ENCODE results near the gene ST6GALNAC6.

The ST6GALNAC6 gene

DNA sequence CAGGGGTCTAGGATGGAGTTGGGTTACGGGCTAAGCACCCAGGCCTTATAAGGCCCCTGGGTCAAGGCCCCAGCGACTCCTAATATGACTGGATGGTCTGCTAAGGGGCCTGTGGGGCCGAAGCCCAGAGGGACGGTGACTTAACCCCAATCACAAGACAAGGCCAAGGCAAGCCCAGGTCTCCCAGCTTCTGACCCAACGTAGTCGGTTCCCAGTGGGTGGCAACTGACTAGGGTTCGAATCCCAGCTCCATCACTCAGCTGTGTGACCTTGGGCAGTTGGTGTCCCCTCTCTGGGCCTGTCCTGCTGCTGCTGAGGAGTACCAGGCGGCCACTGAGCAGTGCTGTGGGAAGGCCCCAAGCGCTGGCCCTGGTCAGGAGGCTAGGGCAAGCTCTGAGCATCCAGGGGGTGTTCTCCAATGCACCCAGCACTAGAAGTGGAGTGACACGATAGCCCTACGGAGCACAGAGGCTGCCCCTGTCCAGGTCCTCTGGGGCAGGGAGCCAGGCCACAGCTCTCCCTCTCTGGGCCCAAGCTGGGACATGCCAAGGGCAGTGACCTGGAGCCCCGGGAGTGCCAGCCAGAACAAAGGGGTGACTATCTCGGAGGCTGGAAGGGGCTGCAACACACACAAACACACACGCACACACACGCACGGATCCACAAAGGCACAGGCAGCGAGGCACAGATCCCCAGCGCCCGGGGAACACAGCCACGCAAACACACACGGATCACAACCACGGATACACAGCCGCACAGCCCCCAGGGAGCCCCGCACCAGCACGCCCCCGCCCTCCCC, 22.4 kb downstream of the ST6GALNAC6 start:
- H3K4me2 ChIP-seq (ENCODE audit: low read depth, low read length, poor library complexity, severe bottlenecking): no peak overlapping the region

DNA sequence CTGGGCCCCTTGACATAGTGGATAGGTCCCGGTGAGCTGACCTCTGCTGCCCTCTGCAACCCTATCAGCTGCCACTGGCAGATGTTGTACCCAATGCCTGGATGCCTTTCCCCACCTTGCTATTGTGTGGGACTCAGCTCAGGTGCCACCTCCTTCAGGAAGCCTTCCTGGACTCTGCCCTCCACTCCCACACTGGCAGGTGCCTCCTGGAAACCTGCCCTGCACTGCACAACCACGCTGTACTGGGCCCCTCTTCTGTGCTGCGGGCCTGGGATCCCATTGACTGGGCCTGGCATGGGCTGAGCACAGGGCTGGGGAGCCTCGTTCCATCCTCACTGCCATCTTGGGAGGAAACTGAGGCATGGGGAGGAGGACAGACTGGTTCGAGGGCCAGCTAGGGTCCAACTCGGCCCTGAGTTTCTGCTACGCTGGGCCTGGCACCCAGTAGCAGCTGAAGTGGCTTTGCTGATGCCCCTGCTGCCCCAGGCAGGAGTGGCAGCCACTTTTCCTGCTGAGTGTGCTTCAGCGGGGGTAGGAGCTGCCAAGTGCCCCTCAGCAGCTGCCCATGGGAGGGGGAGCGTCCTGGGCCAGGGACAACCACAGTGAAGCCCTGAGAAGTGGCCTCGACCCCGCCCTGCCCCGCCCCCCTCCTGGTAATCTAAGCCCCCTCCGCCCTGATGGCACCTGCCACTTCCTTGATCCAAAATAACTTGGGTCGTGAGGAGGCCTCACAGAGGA, 23.2 kb downstream of the ST6GALNAC6 start:
- Histone ChIP-seq H3K9me3 (ENCODE audit: insufficient read depth, low read depth, low read length) (no peaks in the 10 kb centered on the region), H3K9ac (ENCODE audit: low read depth, low read length, poor library complexity, severe bottlenecking) (no peak overlapping the region), H3K27me3 (ENCODE audit: insufficient read depth, low read length, poor library complexity, severe bottlenecking) (no peaks in the 10 kb centered on the region), H3K4me3 (ENCODE audit: low read length, poor library complexity, severe bottlenecking) (no peak overlapping the region), H4K20me1 (ENCODE audit: insufficient read depth, low read length, poor library complexity, severe bottlenecking) (no peaks in the 10 kb centered on the region), H2AFZ (ENCODE audit: low read length) (no peak overlapping the region), H3K4me2 (ENCODE audit: low read depth, low read length, poor library complexity, severe bottlenecking) (no peak overlapping the region), H3F3A (ENCODE audit: low read depth) (no peaks in the 10 kb centered on the region), H3K4me1 (ENCODE audit: insufficient read depth, low read length, poor library complexity, severe bottlenecking) (no peaks in the 10 kb centered on the region), H3K9me2 (replicated peaks; ENCODE audit: low read depth, low read length) (no peaks in the 10 kb centered on the region), H3K79me2 (ENCODE audit: insufficient read depth, low read length) (no peaks in the 10 kb centered on the region), H3K36me3 (ENCODE audit: insufficient read depth, low read length) (no peaks in the 10 kb centered on the region)
- TF ChIP-seq EZH2phosphoT487 (IDR thresholded peaks at IDR 0.05; ENCODE audit: borderline replicate concordance): no peak
- TF ChIP-seq, protein P1, sequence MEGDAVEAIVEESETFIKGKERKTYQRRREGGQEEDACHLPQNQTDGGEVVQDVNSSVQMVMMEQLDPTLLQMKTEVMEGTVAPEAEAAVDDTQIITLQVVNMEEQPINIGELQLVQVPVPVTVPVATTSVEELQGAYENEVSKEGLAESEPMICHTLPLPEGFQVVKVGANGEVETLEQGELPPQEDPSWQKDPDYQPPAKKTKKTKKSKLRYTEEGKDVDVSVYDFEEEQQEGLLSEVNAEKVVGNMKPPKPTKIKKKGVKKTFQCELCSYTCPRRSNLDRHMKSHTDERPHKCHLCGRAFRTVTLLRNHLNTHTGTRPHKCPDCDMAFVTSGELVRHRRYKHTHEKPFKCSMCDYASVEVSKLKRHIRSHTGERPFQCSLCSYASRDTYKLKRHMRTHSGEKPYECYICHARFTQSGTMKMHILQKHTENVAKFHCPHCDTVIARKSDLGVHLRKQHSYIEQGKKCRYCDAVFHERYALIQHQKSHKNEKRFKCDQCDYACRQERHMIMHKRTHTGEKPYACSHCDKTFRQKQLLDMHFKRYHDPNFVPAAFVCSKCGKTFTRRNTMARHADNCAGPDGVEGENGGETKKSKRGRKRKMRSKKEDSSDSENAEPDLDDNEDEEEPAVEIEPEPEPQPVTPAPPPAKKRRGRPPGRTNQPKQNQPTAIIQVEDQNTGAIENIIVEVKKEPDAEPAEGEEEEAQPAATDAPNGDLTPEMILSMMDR (conservative IDR thresholded peaks at IDR 0.05; ENCODE audit: low read length): no peak

More for the DNA sequence above, 22.4 kb downstream of the ST6GALNAC6 start:
- Histone ChIP-seq H3F3A (ENCODE audit: low read depth) (no peaks in the 10 kb centered on the region), H3K36me3 (ENCODE audit: insufficient read depth, low read length) (no peaks in the 10 kb centered on the region), H3K9me2 (replicated peaks; ENCODE audit: low read depth, low read length) (no peaks in the 10 kb centered on the region), H3K4me3 (ENCODE audit: low read length, poor library complexity, severe bottlenecking) (no peak overlapping the region), H2AFZ (ENCODE audit: low read length) (no peak overlapping the region), H3K9ac (ENCODE audit: low read depth, low read length, poor library complexity, severe bottlenecking) (no peak overlapping the region), H3K79me2 (ENCODE audit: insufficient read depth, low read length) (no peaks in the 10 kb centered on the region), H4K20me1 (ENCODE audit: insufficient read depth, low read length, poor library complexity, severe bottlenecking) (no peaks in the 10 kb centered on the region), H3K27me3 (ENCODE audit: insufficient read depth, low read length, poor library complexity, severe bottlenecking) (no peaks in the 10 kb centered on the region), H3K9me3 (ENCODE audit: insufficient read depth, low read depth, low read length) (no peaks in the 10 kb centered on the region), H3K4me1 (ENCODE audit: insufficient read depth, low read length, poor library complexity, severe bottlenecking) (no peaks in the 10 kb centered on the region)
- no peak for TF ChIP-seq EZH2phosphoT487 (IDR thresholded peaks at IDR 0.05; ENCODE audit: borderline replicate concordance)
- TF ChIP-seq, protein P1 (conservative IDR thresholded peaks at IDR 0.05; ENCODE audit: low read length): no peak

DNA sequence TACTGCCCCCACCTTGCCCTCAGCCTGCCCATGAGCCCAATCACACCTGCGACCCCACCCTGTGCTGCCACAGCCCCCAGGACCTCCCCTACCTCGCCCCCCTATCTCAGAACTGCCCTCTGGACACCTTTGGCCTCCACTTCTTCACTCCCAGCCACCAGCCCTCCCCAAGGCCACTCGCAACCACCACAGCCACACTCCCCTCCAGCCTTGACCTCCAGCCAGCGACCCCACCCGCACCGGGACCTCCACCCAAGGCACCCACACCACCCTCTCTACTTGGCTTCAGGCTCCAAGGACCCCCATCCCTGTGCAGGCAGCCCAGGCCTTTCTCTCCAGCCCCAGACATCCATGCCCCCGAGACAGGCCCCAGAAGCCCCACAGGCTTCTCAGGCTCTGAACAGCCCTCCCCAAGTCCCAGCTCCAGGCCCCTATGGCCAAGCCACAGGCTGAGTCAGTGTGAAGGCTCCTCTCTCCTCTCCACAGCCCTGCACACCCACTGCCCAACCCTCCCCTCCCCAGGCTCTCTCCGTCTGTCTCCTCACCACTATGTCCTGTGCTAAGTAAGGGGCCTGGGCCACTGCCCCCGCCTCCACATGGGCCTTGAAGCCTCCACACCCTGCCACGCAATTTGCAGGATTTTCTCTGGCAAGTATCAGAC, 24.0 kb downstream of the ST6GALNAC6 start:
- no peak overlapping the region for H2AFZ ChIP-seq (ENCODE audit: low read length)
- H3K9me3 ChIP-seq (ENCODE audit: insufficient read depth, low read depth, low read length): no peaks in the 10 kb centered on the region
- TF ChIP-seq, protein P1 (conservative IDR thresholded peaks at IDR 0.05; ENCODE audit: low read length): no peak
- TF ChIP-seq EZH2phosphoT487 (IDR thresholded peaks at IDR 0.05; ENCODE audit: borderline replicate concordance): no peak
- no peaks in the 10 kb centered on the region for H3K4me1 ChIP-seq (ENCODE audit: insufficient read depth, low read length, poor library complexity, severe bottlenecking)
- H4K20me1 ChIP-seq (ENCODE audit: insufficient read depth, low read length, poor library complexity, severe bottlenecking): no peaks in the 10 kb centered on the region
- no peaks in the 10 kb centered on the region for H3K79me2 ChIP-seq (ENCODE audit: insufficient read depth, low read length)
- H3K27me3 ChIP-seq (ENCODE audit: insufficient read depth, low read length, poor library complexity, severe bottlenecking): no peaks in the 10 kb centered on the region
- H3K9ac ChIP-seq (ENCODE audit: low read depth, low read length, poor library complexity, severe bottlenecking): peak overlapping the region; percentile 17
- no peaks in the 10 kb centered on the region for H3K36me3 ChIP-seq (ENCODE audit: insufficient read depth, low read length)
- no peak overlapping the region for H3K4me2 ChIP-seq (ENCODE audit: low read depth, low read length, poor library complexity, severe bottlenecking)
- no peaks in the 10 kb centered on the region for H3K9me2 ChIP-seq (replicated peaks; ENCODE audit: low read depth, low read length)
- H3F3A ChIP-seq (ENCODE audit: low read depth): no peaks in the 10 kb centered on the region
- no peak overlapping the region for H3K4me3 ChIP-seq (ENCODE audit: low read length, poor library complexity, severe bottlenecking)

Data from Loucy (cell line).